GM12801 (cell line): ENCODE data around the gene GABRG3.

Source experiments
- TF ChIP-seq, protein P1 (sequence below): IDR thresholded peaks from one replicate; pipeline ENCODE4 v1.5.1; 2011; ENCODE audit warnings: control low read depth; ENCODE audit not compliant: insufficient read length; ENCODE audit errors: extremely low read depth

Gene GABRG3

DNA sequence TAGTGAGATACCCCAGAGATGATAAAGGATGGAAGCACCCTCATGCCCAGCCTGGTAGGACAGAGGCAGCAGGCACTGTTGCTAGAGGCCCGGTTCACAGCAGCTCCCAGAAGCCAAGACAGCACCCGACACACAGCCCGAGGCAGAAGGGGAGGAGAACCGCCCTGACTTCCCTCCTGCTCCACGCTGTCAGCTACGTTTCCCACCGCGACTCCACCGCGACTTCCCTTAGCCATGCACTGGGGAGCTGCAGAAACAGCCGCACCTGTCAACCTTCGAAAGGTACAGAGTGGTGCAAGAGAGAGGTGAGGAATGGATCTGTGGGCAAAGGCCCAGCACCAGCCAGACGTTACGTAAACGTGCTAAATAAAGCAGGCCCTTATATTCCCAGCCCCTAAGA, 529.2 kb downstream of the GABRG3 start:
- TF ChIP-seq, protein P1, sequence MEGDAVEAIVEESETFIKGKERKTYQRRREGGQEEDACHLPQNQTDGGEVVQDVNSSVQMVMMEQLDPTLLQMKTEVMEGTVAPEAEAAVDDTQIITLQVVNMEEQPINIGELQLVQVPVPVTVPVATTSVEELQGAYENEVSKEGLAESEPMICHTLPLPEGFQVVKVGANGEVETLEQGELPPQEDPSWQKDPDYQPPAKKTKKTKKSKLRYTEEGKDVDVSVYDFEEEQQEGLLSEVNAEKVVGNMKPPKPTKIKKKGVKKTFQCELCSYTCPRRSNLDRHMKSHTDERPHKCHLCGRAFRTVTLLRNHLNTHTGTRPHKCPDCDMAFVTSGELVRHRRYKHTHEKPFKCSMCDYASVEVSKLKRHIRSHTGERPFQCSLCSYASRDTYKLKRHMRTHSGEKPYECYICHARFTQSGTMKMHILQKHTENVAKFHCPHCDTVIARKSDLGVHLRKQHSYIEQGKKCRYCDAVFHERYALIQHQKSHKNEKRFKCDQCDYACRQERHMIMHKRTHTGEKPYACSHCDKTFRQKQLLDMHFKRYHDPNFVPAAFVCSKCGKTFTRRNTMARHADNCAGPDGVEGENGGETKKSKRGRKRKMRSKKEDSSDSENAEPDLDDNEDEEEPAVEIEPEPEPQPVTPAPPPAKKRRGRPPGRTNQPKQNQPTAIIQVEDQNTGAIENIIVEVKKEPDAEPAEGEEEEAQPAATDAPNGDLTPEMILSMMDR = no peak

DNA sequence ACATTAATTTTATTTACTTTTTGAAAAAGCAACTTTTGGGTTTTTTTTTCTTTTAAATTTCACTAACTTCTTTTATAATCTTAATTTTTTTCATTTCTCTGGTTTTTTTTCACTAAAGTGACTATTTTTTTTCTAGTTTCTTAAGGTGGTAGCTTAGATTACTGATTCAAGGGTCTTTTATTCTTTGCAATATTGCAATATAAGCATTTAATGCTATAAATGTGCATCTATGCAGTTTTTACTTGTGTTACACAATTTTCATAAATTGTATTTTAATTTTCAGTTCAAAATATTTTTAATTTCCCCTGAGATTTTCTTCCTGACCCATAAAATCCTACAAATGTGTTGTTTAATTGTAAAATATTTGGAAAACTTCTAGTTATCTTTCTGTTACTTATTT, 535.8 kb downstream of the GABRG3 start:
- TF ChIP-seq, protein P1 = no peak

DNA sequence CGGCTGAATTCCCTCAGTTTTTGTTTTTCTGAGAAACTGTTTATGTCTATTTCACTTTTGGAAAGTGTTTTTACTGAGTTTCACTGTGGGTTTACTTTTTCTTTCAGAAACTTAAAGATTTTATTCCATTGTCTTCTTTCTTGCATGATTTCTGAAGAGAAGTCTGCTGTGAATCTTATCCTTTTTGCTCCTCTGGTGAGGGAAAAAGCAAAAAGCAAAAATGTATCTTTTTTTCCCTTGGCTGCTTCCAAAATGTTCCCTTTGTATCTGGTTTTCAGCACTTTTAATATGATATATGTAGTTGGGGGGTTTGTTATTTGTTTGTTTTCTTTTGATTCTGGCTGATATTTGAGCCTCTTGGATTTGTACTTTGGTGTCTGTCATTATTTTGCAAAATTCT, 538.0 kb downstream of the GABRG3 start:
- TF ChIP-seq, protein P1 = no peak

DNA sequence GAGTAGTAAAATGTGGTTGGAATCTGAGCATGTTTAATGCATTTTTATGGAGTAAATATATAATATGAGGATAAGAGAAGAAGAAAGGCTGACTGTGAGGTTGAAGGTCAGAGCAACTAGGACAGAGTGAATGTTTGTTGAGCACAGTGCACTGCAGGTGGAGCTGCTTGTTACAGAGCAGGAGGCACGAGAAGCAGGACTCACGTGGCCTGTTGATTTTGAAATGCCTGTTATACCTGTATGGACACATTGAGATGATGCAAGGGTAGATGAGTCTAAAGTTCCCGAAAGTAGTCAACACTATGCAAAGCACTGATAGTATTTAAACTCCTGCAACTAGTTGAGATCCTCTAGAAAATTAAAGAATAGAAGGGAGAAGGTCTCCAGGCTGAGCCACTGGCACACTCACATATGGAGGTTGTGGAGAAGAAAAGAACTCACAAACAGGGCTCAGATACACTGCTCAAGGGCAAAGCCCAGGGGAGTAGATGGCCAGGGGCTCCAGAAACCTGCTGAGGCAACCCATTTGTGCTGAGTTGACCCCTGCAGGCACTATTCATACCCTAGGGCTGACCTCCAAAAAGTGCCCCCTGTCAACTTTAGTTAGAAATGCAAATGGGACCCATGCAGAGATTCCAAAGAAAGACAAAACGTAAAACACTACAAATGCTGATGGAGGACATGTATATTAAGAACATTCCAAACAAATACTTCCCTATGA, 541.5 kb downstream of the GABRG3 start:
- TF ChIP-seq, protein P1 = no peak

DNA sequence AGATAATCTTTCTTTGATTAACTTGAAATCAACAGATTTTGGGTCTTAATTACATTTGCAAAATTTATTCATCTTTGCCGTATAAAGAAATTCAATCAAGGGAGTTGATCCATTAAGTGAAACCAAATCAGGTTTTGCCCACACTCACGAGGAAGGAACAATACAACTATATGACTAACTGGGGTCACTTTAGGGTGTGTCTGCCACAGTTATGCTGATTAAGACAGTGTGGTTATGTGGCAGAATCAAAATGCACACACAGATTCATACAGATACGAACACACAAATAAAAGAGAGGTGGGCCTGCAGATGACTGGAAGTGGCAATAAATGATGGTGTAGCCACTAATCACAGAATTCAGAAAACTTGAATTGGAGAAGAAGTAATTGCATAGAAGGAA, 543.5 kb downstream of the GABRG3 start:
- TF ChIP-seq, protein P1 = no peak

DNA sequence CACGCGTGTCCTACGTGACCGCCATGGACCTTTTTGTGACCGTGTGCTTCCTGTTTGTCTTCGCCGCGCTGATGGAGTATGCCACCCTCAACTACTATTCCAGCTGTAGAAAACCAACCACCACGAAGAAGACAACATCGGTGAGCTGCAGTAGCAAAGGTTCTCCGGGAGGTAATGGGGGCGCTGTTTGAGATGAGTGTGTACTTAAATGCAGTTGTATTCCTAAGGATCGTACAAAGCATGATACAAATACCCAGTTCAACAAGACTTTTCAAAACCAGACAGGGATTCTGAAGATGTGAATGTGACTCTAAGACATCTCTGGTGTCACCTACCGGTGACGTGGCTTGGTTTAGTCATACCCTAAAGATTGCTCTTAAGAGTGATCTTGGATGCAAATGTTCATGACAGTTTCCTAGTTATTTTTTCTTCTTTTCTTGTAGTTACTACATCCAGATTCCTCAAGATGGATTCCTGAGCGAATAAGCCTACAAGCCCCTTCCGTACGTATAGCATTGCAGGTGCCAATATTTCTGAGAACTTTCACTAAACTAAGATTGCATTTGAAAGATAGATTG, 556.6 kb downstream of the GABRG3 start:
- TF ChIP-seq, protein P1 = no peak

DNA sequence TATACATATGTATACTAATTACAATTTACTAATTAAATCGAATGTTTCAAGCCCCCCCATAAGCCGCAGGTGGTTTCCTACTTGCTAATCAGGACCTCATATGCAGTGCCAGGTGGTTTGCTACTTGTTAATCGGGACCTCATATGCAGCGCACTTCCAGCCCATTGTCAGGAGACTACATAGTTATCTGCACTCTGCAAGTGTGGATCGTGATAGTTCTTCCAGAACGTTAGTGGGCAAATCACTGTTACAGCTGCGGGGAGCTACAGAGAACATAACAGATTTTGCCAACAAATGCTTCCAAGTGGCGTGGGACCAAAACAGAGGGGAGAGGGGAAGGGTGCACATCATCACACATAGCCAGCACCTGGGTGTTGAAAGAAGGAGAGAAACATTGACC, 558.4 kb downstream of the GABRG3 start:
- TF ChIP-seq, protein P1 = no peak
